Endothelial cell of umbilical vein (primary cell): ENCODE results near the gene HLA-F. TPM values are rescaled to one million over a fixed set of nuclear protein-coding genes. Genes with fewer than 3 reads are reported as not detected.

ENCODE experiments used
- BruUV-seq: library from RNA; stranded (reverse); fragments of 400-500 nt; replicated peaks from 2 replicates; lab custom pipeline; 2021; lab: Mats Ljungman, UMichigan
- CTCF ChIA-PET: fragments of 300-600, 350-600 bp; sonication (Branson Sonifier 250); formaldehyde crosslinking; loops from one replicate; lab custom pipeline; 2021; ENCODE audit warnings: antibody characterized with exemption, inconsistent platforms; lab: Charles Lee
- POLR2A ChIA-PET: fragments of 300-600, 350-600 bp; sonication (Branson Sonifier 250); formaldehyde crosslinking; loops from one replicate; lab custom pipeline; 2021; ENCODE audit warnings: antibody characterized with exemption, inconsistent platforms; lab: Charles Lee
- DNase-seq: peaks from one replicate; pipeline ENCODE4 v3.0.0-alpha.2; 2011; ENCODE audit warnings: low read depth, low spot score
- FAIRE-seq: peaks from 2 replicates; lab custom pipeline; 2011; peaks lifted over from hg19 to GRCh38; lab: Jason Lieb, UNC
- H2AFZ ChIP-seq: 2 replicates; pipeline ENCODE4 v1.6.0; 2012; ENCODE audit warnings: low read depth, low read length, control low read depth, inconsistent platforms
- H3K27ac ChIP-seq: 2 replicates; pipeline ENCODE4 v1.5.1; 2011; ENCODE audit warnings: low read depth, mild to moderate bottlenecking, control low read depth, low read length, moderate library complexity; ENCODE audit not compliant: insufficient read depth
- H3K27me3 ChIP-seq, 2 experiments: 2 replicates each; pipeline versions ENCODE4 v1.6.0 to v1.6.1; 2011; ENCODE audit warnings: low read length in 2 of 2, mixed read lengths in 1 of 2; ENCODE audit not compliant: control insufficient read depth in 2 of 2, insufficient read depth in 2 of 2
- H3K36me3 ChIP-seq, 2 experiments: 2 replicates in 1 of 2; 3 replicates in 1 of 2; pipeline ENCODE4 v1.5.1; 2011; ENCODE audit warnings: low read length in 2 of 2, mild to moderate bottlenecking in 1 of 2, moderate library complexity in 1 of 2; ENCODE audit not compliant: control insufficient read depth in 2 of 2, insufficient read depth in 2 of 2; ENCODE audit errors: extremely low read depth in 1 of 2
- H3K4me1 ChIP-seq: 3 replicates; pipeline ENCODE4 v1.5.1; 2011; ENCODE audit warnings: mild to moderate bottlenecking, low read length; ENCODE audit not compliant: control insufficient read depth, insufficient read depth; ENCODE audit errors: extremely low read depth
- H3K4me2 ChIP-seq: 2 replicates; pipeline ENCODE4 v1.6.1; 2011; ENCODE audit warnings: low read length, control low read depth, mixed read lengths; ENCODE audit not compliant: insufficient read depth
- H3K4me3 ChIP-seq, 3 experiments: fragments of 200-600 bp in 1 of 3; sonication (generic), shearing (Covaris generic) in 1 of 3; replicated peaks in 1 of 3; 2 replicates each; pipeline ENCODE4 v1.5.1; 2011 to 2016; ENCODE audit warnings: control low read depth in 3 of 3, low read length in 3 of 3, mild to moderate bottlenecking in 2 of 3, inconsistent platforms in 1 of 3, low read depth in 1 of 3, moderate library complexity in 1 of 3; ENCODE audit not compliant: insufficient read depth in 1 of 3
- H3K79me2 ChIP-seq: 2 replicates; pipeline ENCODE4 v1.6.0; 2012; ENCODE audit warnings: low read length, inconsistent platforms; ENCODE audit not compliant: control insufficient read depth, insufficient read depth
- H3K9ac ChIP-seq: replicated peaks from 2 replicates; pipeline ENCODE3; 2011; ENCODE audit warnings: low read length, control low read depth; ENCODE audit not compliant: insufficient read depth; ENCODE audit errors: extremely low read depth
- H3K9me1 ChIP-seq: replicated peaks from 3 replicates; pipeline ENCODE4 v1.6.0; 2011; ENCODE audit warnings: mild to moderate bottlenecking, low read length; ENCODE audit not compliant: control insufficient read depth, insufficient read depth; ENCODE audit errors: extremely low read depth
- H3K9me3 ChIP-seq: replicated peaks from 2 replicates; pipeline ENCODE4 v1.5.1; 2012; ENCODE audit warnings: low read length, inconsistent platforms; ENCODE audit not compliant: control insufficient read depth, insufficient read depth
- H4K20me1 ChIP-seq: replicated peaks from 2 replicates; pipeline ENCODE3; 2011; ENCODE audit warnings: mild to moderate bottlenecking, low read length; ENCODE audit not compliant: control insufficient read depth, insufficient read depth; ENCODE audit errors: extremely low read depth
- CTCF ChIP-seq, 2 donors: IDR thresholded peaks; 1 replicate in 1 of 2; 2 replicates in 1 of 2; pipeline ENCODE4 v1.5.1; 2011; ENCODE audit warnings: low read length in 2 of 2, mild to moderate bottlenecking in 2 of 2, moderate library complexity in 2 of 2, control low read depth in 1 of 2, inconsistent platforms in 1 of 2, low read depth in 1 of 2; ENCODE audit not compliant: insufficient read depth in 1 of 2; ENCODE audit errors: extremely low read depth in 1 of 2
- EZH2 ChIP-seq: IDR thresholded peaks from 2 replicates; pipeline ENCODE4 v1.6.1; 2012; ENCODE audit warnings: borderline replicate concordance, low read depth, mild to moderate bottlenecking, moderate library complexity, low read length, inconsistent platforms; ENCODE audit not compliant: severe bottlenecking
- FOS ChIP-seq: IDR thresholded peaks from 2 replicates; pipeline ENCODE4 v1.6.1; 2011; ENCODE audit warnings: mild to moderate bottlenecking, low read length, moderate library complexity, borderline replicate concordance; ENCODE audit not compliant: insufficient read depth
- GATA2 ChIP-seq: IDR thresholded peaks from 2 replicates; pipeline ENCODE4 v1.7.0; 2011; ENCODE audit warnings: low read depth, mild to moderate bottlenecking, moderate library complexity, mixed read lengths, low read length; ENCODE audit not compliant: insufficient read length, insufficient read depth
- JUN ChIP-seq: IDR thresholded peaks from 2 replicates; pipeline ENCODE4 v1.6.1; 2011; ENCODE audit warnings: borderline replicate concordance, low read depth; ENCODE audit not compliant: insufficient read length, insufficient read depth
- MAX ChIP-seq: IDR thresholded peaks from 2 replicates; pipeline ENCODE4 v1.6.1; 2011; ENCODE audit not compliant: insufficient read depth, insufficient read length
- MYC ChIP-seq: IDR thresholded peaks from one replicate; pipeline ENCODE4 v1.6.1; 2011; ENCODE audit warnings: mild to moderate bottlenecking, low read depth, low read length
- POLR2A ChIP-seq: IDR thresholded peaks from 2 replicates; pipeline ENCODE4 v1.6.1; 2012; ENCODE audit warnings: low read depth, mild to moderate bottlenecking, control low read depth, low read length
- POLR2AphosphoS5 ChIP-seq: IDR thresholded peaks from 2 replicates; pipeline ENCODE4 v1.6.1; 2012; ENCODE audit warnings: low read depth, mild to moderate bottlenecking, control low read depth, low read length, moderate library complexity; ENCODE audit not compliant: insufficient read depth
- dilution Hi-C: fragments of 300-500 bp; cut with MboI; formaldehyde crosslinking; loops from one replicate; pipeline ENCODE4 v1.15.0; 2019; ENCODE audit warnings: low sequenced_read_pairs; ENCODE audit not compliant: extremely low pct_ligation_motif_present
- intact Hi-C: fragments of 100-400 bp; cut with micrococcal nuclease; formaldehyde crosslinking; loops from one replicate; pipeline ENCODE4 v1.10.0; 2022
- polyA plus RNA-seq, 4 experiments: library from polyadenylated mRNA; depleted of rRNA in 3 of 4; stranded (reverse) in 3 of 4; unstranded in 1 of 4; fragments of >200 nt; gene quantifications; 2 replicates each; pipeline versions ENCODE4 v1.2.1 to v1.2.3, GENCODE V29; 2011 to 2012; ENCODE audit warnings: missing spikeins in 1 of 4
- total RNA-seq: library from RNA; stranded (reverse); gene quantifications from 2 replicates; pipeline ENCODE4 v1.2.3, GENCODE V29; 2021

HLA-F gene
- total and polyA plus RNA-seq, 2 donors (not counting 3 experiments of a cell fraction or from before 2014, with no cell fraction given), result 1.5 to 1.6 TPM

- Histone ChIP-seq H3K79me2 (no peaks in the 10 kb centered on the region), H3K4me1 (no peaks in the 10 kb centered on the region), H2AFZ (no peak overlapping the region), H3K36me3 (no peaks in the 10 kb centered on the region), H4K20me1 (no peaks in the 10 kb centered on the region), H3K9ac (no peak overlapping the region), H3K9me3 (no peaks in the 10 kb centered on the region), H3K27me3 (peaks cover 0 to 6% of the 10 kb centered on the region in 2 experiments), H3K4me3 (no peak overlapping the region), H3K4me2 (no peak overlapping the region), H3K9me1 (no peaks in the 10 kb centered on the region), H3K27ac (no peak overlapping the region)
- POLR2A ChIA-PET, result no interaction called here
- dilution Hi-C loops, result no loop called here
- TF ChIP-seq JUN, result no peak
- no peak for TF ChIP-seq CTCF (IDR thresholded peaks at IDR 0.05; ENCODE audit: extremely low read depth in 1 of 2, insufficient read depth in 1 of 2, low read depth in 1 of 2, low read length in 2 of 2)
- TF ChIP-seq GATA2, result no peak
- TF ChIP-seq POLR2A, result no peak
- TF ChIP-seq FOS, result no peak
- no peak for TF ChIP-seq EZH2
- TF ChIP-seq MAX, result no peak
- no peak for TF ChIP-seq POLR2AphosphoS5
- TF ChIP-seq MYC, result no peak
- no peak for FAIRE-seq
- no TSS peak for BruUV-seq
- intact Hi-C loops, result loop anchor here (10.0 kb wide), 1 partner anchor 282 kb away; no protein-coding TSS in a partner anchor
- CTCF ChIA-PET, result interaction anchor here (1.0 to 2.8 kb wide), 3 partner anchors 22 to 79 kb away, joined by 3 to 9 read pairs (median 4); no protein-coding TSS in a partner anchor
- no peak for DNase-seq
Observed at GRCh38 chr6:29733057-29733456, 9.8 kb downstream of the HLA-F start.
